Testis (tissue), 2 donors: ENCODE results near the gene ANKRD55.

Source experiments
- CTCF ChIP-seq, 3 experiments: fragments of 450-650 bp in 2 of 3; fragments of 200-600 bp in 1 of 3; sonication (generic) in 1 of 3; IDR thresholded peaks; one replicate each; pipeline ENCODE4 v1.5.1; 2016 to 2019; ENCODE audit warnings: antibody characterized with exemption in 3 of 3, mild to moderate bottlenecking in 2 of 3, moderate library complexity in 1 of 3
- POLR2A ChIP-seq: fragments of 450-650 bp; IDR thresholded peaks from one replicate; pipeline ENCODE4 v1.6.1; 2017; ENCODE audit warnings: antibody characterized with exemption, mild to moderate bottlenecking, moderate library complexity

- no peak for TF ChIP-seq POLR2A
- TF ChIP-seq CTCF (IDR thresholded peaks at IDR 0.05), result no peak
These were observed 44.4 kb upstream of the ANKRD55 start for GRCh38 chr5:56277573-56277972.
